ENCODE data around the gene ZNF512.
"Not testable (repeated sequence)": the region's sequence is repeated elsewhere in the genome, so short reads cannot be mapped to it uniquely, and the experiment has no call there.

Gene ZNF512

DNA sequence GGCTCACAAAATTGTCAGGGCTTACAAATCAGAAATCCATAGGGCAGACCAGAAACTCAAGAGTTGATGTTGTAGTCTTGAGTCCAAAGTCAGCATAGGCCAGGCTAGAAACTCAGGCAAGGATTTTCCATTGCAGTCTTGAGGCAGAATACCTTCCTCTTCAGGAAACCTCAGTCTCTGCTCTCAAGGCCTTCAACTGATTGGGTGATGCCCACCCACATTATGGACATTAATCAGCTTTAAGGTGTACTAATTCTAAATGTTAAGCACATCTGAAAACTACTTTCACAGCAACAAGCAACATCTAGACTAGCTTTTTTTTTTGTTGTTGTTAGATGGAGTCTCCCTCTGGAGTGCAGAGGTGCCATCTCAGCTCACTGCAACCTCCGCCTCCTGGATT lies 31.3 kb upstream of the ZNF512 start:
- DNase-seq (ENCODE audit: low read depth): no peak
- TF ChIP-seq, protein P1, sequence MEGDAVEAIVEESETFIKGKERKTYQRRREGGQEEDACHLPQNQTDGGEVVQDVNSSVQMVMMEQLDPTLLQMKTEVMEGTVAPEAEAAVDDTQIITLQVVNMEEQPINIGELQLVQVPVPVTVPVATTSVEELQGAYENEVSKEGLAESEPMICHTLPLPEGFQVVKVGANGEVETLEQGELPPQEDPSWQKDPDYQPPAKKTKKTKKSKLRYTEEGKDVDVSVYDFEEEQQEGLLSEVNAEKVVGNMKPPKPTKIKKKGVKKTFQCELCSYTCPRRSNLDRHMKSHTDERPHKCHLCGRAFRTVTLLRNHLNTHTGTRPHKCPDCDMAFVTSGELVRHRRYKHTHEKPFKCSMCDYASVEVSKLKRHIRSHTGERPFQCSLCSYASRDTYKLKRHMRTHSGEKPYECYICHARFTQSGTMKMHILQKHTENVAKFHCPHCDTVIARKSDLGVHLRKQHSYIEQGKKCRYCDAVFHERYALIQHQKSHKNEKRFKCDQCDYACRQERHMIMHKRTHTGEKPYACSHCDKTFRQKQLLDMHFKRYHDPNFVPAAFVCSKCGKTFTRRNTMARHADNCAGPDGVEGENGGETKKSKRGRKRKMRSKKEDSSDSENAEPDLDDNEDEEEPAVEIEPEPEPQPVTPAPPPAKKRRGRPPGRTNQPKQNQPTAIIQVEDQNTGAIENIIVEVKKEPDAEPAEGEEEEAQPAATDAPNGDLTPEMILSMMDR (IDR thresholded peaks at IDR 0.05; ENCODE audit: insufficient read depth, low read depth, low read length, missing control alignments): no peak
- no peak overlapping the region for H3K4me3 ChIP-seq (ENCODE audit: low read depth, low read length)

DNA sequence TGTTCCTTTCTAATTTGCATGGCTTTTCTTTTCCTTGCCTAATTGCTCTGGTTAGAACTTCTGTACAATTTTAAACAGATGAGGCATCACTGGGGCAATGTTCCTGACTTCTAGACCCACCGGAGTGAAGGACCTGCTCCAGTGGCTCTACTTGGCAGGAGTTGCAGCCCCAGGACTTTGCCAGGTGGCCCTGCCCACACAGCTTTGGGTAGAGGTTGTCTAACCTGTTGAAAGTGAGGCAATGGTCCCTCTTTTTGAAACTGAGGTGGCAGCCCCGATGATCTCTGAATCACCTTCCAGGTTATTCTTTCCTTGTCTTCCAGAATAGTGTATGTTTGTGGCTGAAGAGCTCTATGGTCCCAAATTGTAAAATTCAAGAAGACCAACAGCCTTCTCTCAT lies 29.9 kb upstream of the ZNF512 start:
- no peak overlapping the region for H3K4me3 ChIP-seq (ENCODE audit: low read depth, low read length)
- no peak for DNase-seq (ENCODE audit: low read depth)
- TF ChIP-seq, protein P1 (IDR thresholded peaks at IDR 0.05; ENCODE audit: insufficient read depth, low read depth, low read length, missing control alignments): no peak

- H3K4me3 ChIP-seq (ENCODE audit: low read depth, low read length); DNase-seq (ENCODE audit: low read depth): not testable (repeated sequence)
These were observed 28.4 kb upstream of the ZNF512 start for GRCh38 chr2:27554451-27554850.

- no peak overlapping the region for H3K4me3 ChIP-seq (ENCODE audit: low read depth, low read length)
- DNase-seq (ENCODE audit: low read depth): no peak
- TF ChIP-seq, protein P1 (IDR thresholded peaks at IDR 0.05; ENCODE audit: insufficient read depth, low read depth, low read length, missing control alignments): no peak
These were observed 23.6 kb upstream of the ZNF512 start for GRCh38 chr2:27559228-27559627.

GRCh38 chr2:27561060-27561459 lies 21.8 kb upstream of the ZNF512 start:
- TF ChIP-seq, protein P1 (IDR thresholded peaks at IDR 0.05; ENCODE audit: insufficient read depth, low read depth, low read length, missing control alignments): no peak
- no peak overlapping the region for H3K4me3 ChIP-seq (ENCODE audit: low read depth, low read length)
- DNase-seq (ENCODE audit: low read depth): no peak

DNA sequence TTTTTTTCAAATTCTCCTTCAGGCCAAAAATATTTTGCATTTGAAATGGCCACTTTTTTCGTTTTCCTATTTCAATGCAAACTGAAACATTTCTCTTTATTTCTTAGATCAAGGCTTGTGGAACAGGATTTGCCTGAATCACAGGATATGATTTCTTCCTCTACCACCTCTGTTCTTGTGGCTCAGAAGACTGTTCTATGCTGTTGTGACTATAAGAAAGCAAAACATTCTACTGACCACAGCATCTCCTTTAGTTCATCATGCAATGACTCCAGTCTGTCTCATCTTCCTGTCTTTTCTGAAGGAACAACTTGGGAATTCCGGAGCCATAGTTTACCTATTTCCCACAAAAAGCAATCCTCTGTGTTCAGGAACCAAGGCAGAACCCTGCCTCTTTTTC lies 16.2 kb upstream of the ZNF512 start:
- H3K4me3 ChIP-seq (ENCODE audit: low read depth, low read length): no peak overlapping the region
- TF ChIP-seq, protein P1 (IDR thresholded peaks at IDR 0.05; ENCODE audit: insufficient read depth, low read depth, low read length, missing control alignments): no peak
- DNase-seq (ENCODE audit: low read depth): no peak

- DNase-seq (ENCODE audit: low read depth): no peak
- TF ChIP-seq, protein P1 (IDR thresholded peaks at IDR 0.05; ENCODE audit: insufficient read depth, low read depth, low read length, missing control alignments): no peak
- no peak overlapping the region for H3K4me3 ChIP-seq (ENCODE audit: low read depth, low read length)
These were observed 13.4 kb upstream of the ZNF512 start for GRCh38 chr2:27569398-27569797.

Measured in GM12865 (cell line).